ENCODE measurements around the gene LIPN.
A peak's percentile ranks its signal among the peaks of the same experiment; 100 is the strongest.
"Not testable (repeated sequence)": the region's sequence is repeated elsewhere in the genome, so short reads cannot be mapped to it uniquely, and the experiment has no call there.

Gene LIPN

GRCh38 chr10:88759366-88760101, at the start of gene LIPN:
Gene LIPN, plus strand, starts transcription at chr10:88760020. Its CDS starts 1,386 bp downstream, at chr10:88761406.
- DNase-seq (ENCODE audit: low spot score) = peak; percentile 52

- DNase-seq (ENCODE audit: low spot score) = no peak
Measured at GRCh38 chr10:88715517-88715916, 44.3 kb upstream of the LIPN start.

GRCh38 chr10:88721392-88721791, 38.4 kb upstream of the LIPN start:
- DNase-seq (ENCODE audit: low spot score) = no peak

- peak; percentile 4 for DNase-seq (ENCODE audit: low spot score)
Measured at GRCh38 chr10:88725798-88726197, 34.0 kb upstream of the LIPN start.

GRCh38 chr10:88728107-88728763, 31.6 kb upstream of the LIPN start:
- DNase-seq (ENCODE audit: low spot score) = no peak

GRCh38 chr10:88730864-88731263, 29.0 kb upstream of the LIPN start:
- DNase-seq (ENCODE audit: low spot score) = no peak

GRCh38 chr10:88731296-88731695, 28.5 kb upstream of the LIPN start:
- peak; percentile 5 for DNase-seq (ENCODE audit: low spot score)

- no peak for DNase-seq (ENCODE audit: low spot score)
Measured at GRCh38 chr10:88733215-88733614, 26.6 kb upstream of the LIPN start.

- no peak for DNase-seq (ENCODE audit: low spot score)
Measured at GRCh38 chr10:88735661-88736060, 24.2 kb upstream of the LIPN start.

- DNase-seq (ENCODE audit: low spot score) = not testable (repeated sequence)
Measured at GRCh38 chr10:88741921-88742320, 17.9 kb upstream of the LIPN start.

GRCh38 chr10:88742448-88742847, 17.4 kb upstream of the LIPN start:
- no peak for DNase-seq (ENCODE audit: low spot score)

- no peak for DNase-seq (ENCODE audit: low spot score)
Measured at GRCh38 chr10:88744002-88744401, 15.8 kb upstream of the LIPN start.

- DNase-seq (ENCODE audit: low spot score) = no peak
Measured at GRCh38 chr10:88745633-88746032, 14.2 kb upstream of the LIPN start.

- no peak for DNase-seq (ENCODE audit: low spot score)
Measured at GRCh38 chr10:88754287-88754686, 5.5 kb upstream of the LIPN start.

GRCh38 chr10:88755753-88756152, 4.1 kb upstream of the LIPN start:
- no peak for DNase-seq (ENCODE audit: low spot score)

- no peak for DNase-seq (ENCODE audit: low spot score)
Measured at GRCh38 chr10:88756660-88757059, 3.2 kb upstream of the LIPN start.

- DNase-seq (ENCODE audit: low spot score) = no peak
Measured at GRCh38 chr10:88762906-88763305, 3.1 kb downstream of the LIPN start.

GRCh38 chr10:88763441-88763840, 3.6 kb downstream of the LIPN start:
- DNase-seq (ENCODE audit: low spot score) = no peak

GRCh38 chr10:88764110-88764509, 4.3 kb downstream of the LIPN start:
- no peak for DNase-seq (ENCODE audit: low spot score)

GRCh38 chr10:88765816-88766215, 6.0 kb downstream of the LIPN start:
- no peak for DNase-seq (ENCODE audit: low spot score)

GRCh38 chr10:88769384-88769783, 9.6 kb downstream of the LIPN start:
- no peak for DNase-seq (ENCODE audit: low spot score)

- no peak for DNase-seq (ENCODE audit: low spot score)
Measured at GRCh38 chr10:88781206-88781605, 21.4 kb downstream of the LIPN start.

- DNase-seq (ENCODE audit: low spot score) = no peak
Measured at GRCh38 chr10:88782222-88782621, 22.4 kb downstream of the LIPN start.

- DNase-seq (ENCODE audit: low spot score) = no peak
Measured at GRCh38 chr10:88783724-88784123, 23.9 kb downstream of the LIPN start.

Data from pons (tissue), 1 donor.